Measurements from ENCODE around the gene CNEP1R1. TPM values are rescaled to one million over a fixed set of nuclear protein-coding genes. Genes with fewer than 3 reads are reported as not detected.

CNEP1R1 gene
- total RNA-seq, 1 experiment from 2014 or later = 14.6 TPM

DNA sequence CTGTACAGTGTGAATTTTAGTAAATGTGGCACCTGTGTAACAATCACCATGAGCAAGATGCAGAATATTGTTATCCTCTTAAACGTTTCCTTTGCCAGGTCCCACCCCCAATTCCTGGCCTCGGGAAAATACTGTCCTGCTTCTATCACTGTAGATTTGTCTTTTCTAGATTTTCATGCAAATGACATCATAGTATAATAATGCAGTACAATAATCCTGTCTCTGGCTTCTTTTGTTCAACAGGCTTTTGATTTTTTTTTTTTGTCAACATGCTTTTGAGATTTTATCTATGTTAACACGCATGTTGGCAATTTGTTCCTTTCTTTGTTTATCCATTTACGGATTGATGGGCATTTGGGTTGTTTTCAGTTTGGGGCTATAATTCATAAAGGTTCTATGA, 20.4 kb downstream of the CNEP1R1 start:
- intact Hi-C loops (cut with micrococcal nuclease) = no loop called here
- no peak for TF ChIP-seq JUND (IDR thresholded peaks at IDR 0.05)
- no peak for TF ChIP-seq CBX3 (IDR thresholded peaks at IDR 0.05; ENCODE audit: low read depth)
- no peak for TF ChIP-seq EZH2 (IDR thresholded peaks at IDR 0.05)
- TF ChIP-seq CEBPB (IDR thresholded peaks at IDR 0.05; ENCODE audit: low read depth) = no peak
- TF ChIP-seq RAD21 (IDR thresholded peaks at IDR 0.05; ENCODE audit: low read depth) = no peak
- no peak for TF ChIP-seq EGR1 (IDR thresholded peaks at IDR 0.05; ENCODE audit: low read depth)
- no peak for TF ChIP-seq ZNF274 (IDR thresholded peaks at IDR 0.05; ENCODE audit: low read depth, low read length)
- TF ChIP-seq, protein P1, sequence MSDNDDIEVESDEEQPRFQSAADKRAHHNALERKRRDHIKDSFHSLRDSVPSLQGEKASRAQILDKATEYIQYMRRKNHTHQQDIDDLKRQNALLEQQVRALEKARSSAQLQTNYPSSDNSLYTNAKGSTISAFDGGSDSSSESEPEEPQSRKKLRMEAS (IDR thresholded peaks at IDR 0.05) = no peak
- no peak for TF ChIP-seq YY1 (IDR thresholded peaks at IDR 0.05; ENCODE audit: extremely low read depth, insufficient replicate concordance, low read depth, low read length)
- TF ChIP-seq POLR2AphosphoS5 (IDR thresholded peaks at IDR 0.05; ENCODE audit: low read depth, low read length) = no peak
- TF ChIP-seq SIN3A (IDR thresholded peaks at IDR 0.05; ENCODE audit: low read depth) = no peak
- no peak for TF ChIP-seq ELF1 (IDR thresholded peaks at IDR 0.05; ENCODE audit: borderline replicate concordance, low read depth)
- Histone ChIP-seq H3K4me1 (ENCODE audit: control insufficient read depth in 1 of 2, insufficient read depth in 2 of 2, low read length in 2 of 2) (no peaks in the 10 kb centered on the region), H3K27me3 (ENCODE audit: insufficient read depth, low read length) (no peaks in the 10 kb centered on the region), H3K9me3 (ENCODE audit: control insufficient read depth in 1 of 2, insufficient read depth in 1 of 2, low read depth in 1 of 2, low read length in 2 of 2) (no peaks in the 10 kb centered on the region), H3K36me3 (ENCODE audit: control insufficient read depth in 1 of 2, insufficient read depth in 2 of 2, low read length in 2 of 2) (no peaks in the 10 kb centered on the region), H3K9me2 (ENCODE audit: insufficient read depth) (no peaks in the 10 kb centered on the region), H3K4me2 (ENCODE audit: low read length) (no peak overlapping the region), H2AFZ (ENCODE audit: low read depth, low read length, poor library complexity, severe bottlenecking) (no peak overlapping the region), H3K79me2 (ENCODE audit: insufficient read depth, low read length) (no peaks in the 10 kb centered on the region), H3K9ac (ENCODE audit: low read length) (no peak overlapping the region), H3K4me3 (replicated peaks in 1 of 2; ENCODE audit: low read depth in 1 of 2, low read length in 2 of 2) (no peak overlapping the region), H4K20me1 (ENCODE audit: insufficient read depth) (no peaks in the 10 kb centered on the region), H3K27ac (ENCODE audit: low read depth, low read length) (no peak overlapping the region)
- no peak for ATAC-seq
- CTCF ChIA-PET = no interaction called here
- BruUV-seq (replicated peaks) = no TSS peak
- POLR2A ChIA-PET = no interaction called here
- no peak for DNase-seq (ENCODE audit: low read depth, low spot score)
- RAD21 ChIA-PET (ENCODE audit: low non-redundant PET in 1 of 2, low total read pairs in 2 of 2, uncharacterized antibody in 2 of 2, unreplicated experiment in 2 of 2) = no interaction called here

DNA sequence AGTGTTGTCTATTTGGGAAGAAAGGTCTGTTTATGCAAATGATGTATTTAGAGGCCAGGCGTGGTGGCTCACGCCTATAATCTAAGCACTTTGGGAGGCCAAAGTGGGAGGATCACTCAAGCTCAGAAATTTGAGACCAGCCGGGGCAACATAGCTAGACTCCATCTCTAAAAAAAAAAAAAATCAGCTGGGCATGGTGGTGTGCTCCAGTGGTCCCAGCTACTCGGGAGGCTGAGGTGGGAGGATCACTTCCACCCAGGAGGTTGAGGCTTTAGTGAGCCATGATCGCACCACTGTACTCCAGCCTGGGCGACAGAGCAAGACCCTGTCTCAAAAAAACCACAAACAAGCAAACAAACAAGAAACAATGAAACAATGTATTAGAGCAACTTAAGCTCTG, 21.8 kb downstream of the CNEP1R1 start:
- intact Hi-C loops (cut with micrococcal nuclease) = no loop called here
- no TSS peak for BruUV-seq (replicated peaks)
- no peak overlapping the region for H3K9ac ChIP-seq (ENCODE audit: low read length)
- H3K9me3 ChIP-seq (ENCODE audit: control insufficient read depth in 1 of 2, insufficient read depth in 1 of 2, low read depth in 1 of 2, low read length in 2 of 2) = no peaks in the 10 kb centered on the region
- no peak overlapping the region for H3K27ac ChIP-seq (ENCODE audit: low read depth, low read length)
- H3K4me2 ChIP-seq (ENCODE audit: low read length) = no peak overlapping the region
- DNase-seq (ENCODE audit: low read depth, low spot score) = no peak
- no peaks in the 10 kb centered on the region for H4K20me1 ChIP-seq (ENCODE audit: insufficient read depth)
- RAD21 ChIA-PET (ENCODE audit: low non-redundant PET in 1 of 2, low total read pairs in 2 of 2, uncharacterized antibody in 2 of 2, unreplicated experiment in 2 of 2) = no interaction called here
- no peaks in the 10 kb centered on the region for H3K9me2 ChIP-seq (ENCODE audit: insufficient read depth)
- H3K27me3 ChIP-seq (ENCODE audit: insufficient read depth, low read length) = no peaks in the 10 kb centered on the region
- no peaks in the 10 kb centered on the region for H3K79me2 ChIP-seq (ENCODE audit: insufficient read depth, low read length)
- no peaks in the 10 kb centered on the region for H3K4me1 ChIP-seq (ENCODE audit: control insufficient read depth in 1 of 2, insufficient read depth in 2 of 2, low read length in 2 of 2)
- no peak overlapping the region for H2AFZ ChIP-seq (ENCODE audit: low read depth, low read length, poor library complexity, severe bottlenecking)
- no peak overlapping the region for H3K4me3 ChIP-seq (replicated peaks in 1 of 2; ENCODE audit: low read depth in 1 of 2, low read length in 2 of 2)
- ATAC-seq = no peak
- POLR2A ChIA-PET = no interaction called here
- no peaks in the 10 kb centered on the region for H3K36me3 ChIP-seq (ENCODE audit: control insufficient read depth in 1 of 2, insufficient read depth in 2 of 2, low read length in 2 of 2)
- CTCF ChIA-PET = no interaction called here
- no peak for TF ChIP-seq CEBPB (IDR thresholded peaks at IDR 0.05; ENCODE audit: low read depth)

All from HCT116 (cell line).